ENCODE data around the gene GFRA1. TPM values are rescaled to one million over a fixed set of nuclear protein-coding genes. Genes with fewer than 3 reads are reported as not detected.

GFRA1 gene
- total and polyA plus RNA-seq, 2 of the 4 experiments (the other 2 are of a cell fraction): 9.1 to 9.3 TPM

DNA sequence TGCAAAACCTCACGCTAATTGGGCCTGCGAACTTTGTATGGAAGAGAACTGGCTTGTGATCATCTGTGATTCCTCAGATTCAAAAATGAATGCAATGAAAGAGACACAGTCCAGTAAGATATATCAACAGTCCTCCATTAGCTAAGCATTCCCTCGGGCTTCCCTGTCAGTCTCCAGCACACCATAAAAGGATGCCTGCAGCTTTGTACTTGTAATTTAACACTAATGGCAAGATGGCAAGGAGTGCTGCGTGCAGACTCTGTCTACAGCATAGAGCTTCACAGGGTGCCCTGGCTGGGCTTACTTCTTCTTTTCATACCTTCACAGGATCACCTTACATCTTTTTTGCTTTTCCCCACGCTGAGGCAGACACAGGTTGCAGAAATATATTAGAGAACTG is 200.0 kb downstream of the GFRA1 start:
- Histone ChIP-seq H4K20me1 (ENCODE audit: insufficient read depth, low read length) (no peaks in the 10 kb centered on the region), H3K14ac (replicated peaks; ENCODE audit: low read depth, low read length) (no peak overlapping the region), H4K91ac (ENCODE audit: insufficient read depth, low read depth, low read length) (no peak overlapping the region), H3K9me1 (ENCODE audit: insufficient read depth, low read length) (no peaks in the 10 kb centered on the region), H3K4ac (ENCODE audit: low read depth, low read length) (no peak overlapping the region), H3K79me1 (ENCODE audit: low read depth in 1 of 2, low read length in 2 of 2) (no peaks in the 10 kb centered on the region), H3K18ac (ENCODE audit: low read depth, low read length) (no peak overlapping the region), H2AK9ac (replicated peaks; ENCODE audit: low read depth, low read length, poor library complexity) (no peak overlapping the region), H2BK15ac (ENCODE audit: low read depth, low read length) (no peak overlapping the region), H2BK20ac (ENCODE audit: low read depth, low read length) (no peak overlapping the region), H3K23ac (ENCODE audit: low read depth, low read length) (no peak overlapping the region), H3K56ac (ENCODE audit: extremely low read depth, insufficient read depth, low read length) (no peak overlapping the region), H3K4me1 (ENCODE audit: control insufficient read depth, insufficient read depth, low read length) (no peaks in the 10 kb centered on the region), H3K9ac (ENCODE audit: low read depth, low read length) (no peak overlapping the region), H4K5ac (ENCODE audit: low read depth, low read length) (no peak overlapping the region), H3K4me3 (ENCODE audit: insufficient read depth, low read depth, low read length) (no peak overlapping the region), H3K27me3 (ENCODE audit: control insufficient read depth, insufficient read depth, low read length) (no peaks in the 10 kb centered on the region), H3K9me3 (ENCODE audit: control insufficient read depth, insufficient read depth, low read length) (no peaks in the 10 kb centered on the region), H2BK120ac (ENCODE audit: low read depth, low read length) (no peak overlapping the region), H2AFZ (replicated peaks; ENCODE audit: low read length, poor library complexity) (no peak overlapping the region), H2BK5ac (ENCODE audit: low read depth, low read length, poor library complexity, severe bottlenecking) (no peak overlapping the region), H3K36me3 (ENCODE audit: control insufficient read depth, insufficient read depth, low read length) (no peaks in the 10 kb centered on the region), H4K8ac (ENCODE audit: low read depth in 2 of 2, low read length in 2 of 2) (no peak overlapping the region), H2AK5ac (ENCODE audit: low read depth, low read length) (no peak overlapping the region), H3K27ac (ENCODE audit: insufficient read depth, low read length) (no peak overlapping the region), H3K4me2 (ENCODE audit: low read depth, low read length) (no peak overlapping the region)
- in situ Hi-C loops (cut with MboI; ENCODE audit: low sequenced_read_pairs) (no loop called here), intact Hi-C loops (cut with micrococcal nuclease) (no loop called here), dilution Hi-C loops (cut with HindIII; ENCODE audit: low sequenced_read_pairs, unreplicated experiment) (no loop called here)
- CTCF ChIA-PET: no interaction called here
- POLR2A ChIA-PET (ENCODE audit: unreplicated experiment): no interaction called here
- no CpG with 5 or more reads among the region's 5 CpGs for WGBS, 2 experiments (ENCODE audit: extremely low coverage in 2 of 2, insufficient read length in 1 of 2)
- ATAC-seq (ENCODE audit: low read depth) (0 out of 2 replicates have a peak, but pooled peaks have one; percentile 40), DNase-seq (no peak)
- no peak for TF ChIP-seq BHLHE40 (IDR thresholded peaks at IDR 0.05; ENCODE audit: low read depth, low read length)
- TF ChIP-seq CHD1 (IDR thresholded peaks at IDR 0.05; ENCODE audit: low read depth, low read length): no peak
- TF ChIP-seq POLR2A (IDR thresholded peaks at IDR 0.05; ENCODE audit: low read depth, low read length): no peak
- no peak for TF ChIP-seq FOS (IDR thresholded peaks at IDR 0.05; ENCODE audit: low read depth, low read length)
- TF ChIP-seq RAD21 (IDR thresholded peaks at IDR 0.05; ENCODE audit: low read length): no peak
- no peak for TF ChIP-seq MAZ (IDR thresholded peaks at IDR 0.05; ENCODE audit: borderline replicate concordance, low read depth, low read length)
- no peak for TF ChIP-seq CEBPB (IDR thresholded peaks at IDR 0.05; ENCODE audit: low read depth, low read length)
- no peak for TF ChIP-seq MAFK (IDR thresholded peaks at IDR 0.05; ENCODE audit: low read depth, low read length)
- BruUV-seq (replicated peaks): no TSS peak
